C4-2B (cell line): ENCODE results near the gene RGS7.

Experiments
- ZFX ChIP-seq: fragments of 450-650 bp; IDR thresholded peaks from 2 replicates; pipeline ENCODE4 v1.6.1; 2017
- TF ChIP-seq, protein P1 (sequence below): fragments of 450-650 bp; conservative IDR thresholded peaks from 2 replicates; pipeline ENCODE4 v1.5.1; 2017; ENCODE audit warnings: mild to moderate bottlenecking

DNA sequence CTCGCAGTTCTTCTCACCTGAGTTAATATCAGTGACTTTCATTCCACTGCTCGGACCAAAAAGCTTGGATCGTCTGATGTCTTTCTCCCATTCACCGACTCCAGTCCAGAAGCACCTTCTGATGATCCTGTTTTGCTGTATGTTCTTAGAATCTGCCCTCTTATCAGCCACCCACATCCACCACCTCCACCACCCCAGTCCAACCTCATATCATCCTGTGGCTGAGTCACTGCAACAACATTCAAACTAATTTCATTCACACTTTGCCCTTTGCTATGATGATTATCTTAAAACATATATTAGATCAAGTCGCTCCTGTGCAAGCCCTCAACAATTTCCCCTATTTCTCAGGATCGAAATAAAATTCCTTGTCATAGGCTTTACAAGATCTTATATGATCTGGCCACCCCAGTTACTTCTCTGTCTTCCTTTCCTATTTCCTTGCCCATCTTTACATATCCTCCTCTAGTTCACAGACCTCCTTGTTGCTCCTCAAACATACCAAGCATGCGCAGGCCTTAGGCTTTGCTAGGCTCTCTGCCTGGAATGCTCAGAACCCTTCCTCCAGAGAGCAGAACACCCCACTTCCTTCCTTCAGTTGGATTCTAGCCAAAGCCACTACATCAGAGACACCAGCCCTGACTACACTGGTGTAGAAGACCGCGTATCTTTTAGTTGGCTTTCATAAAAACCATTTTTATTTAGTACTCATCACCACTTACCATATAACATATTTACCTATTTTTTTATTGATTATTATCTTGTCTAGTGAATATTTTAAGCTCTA is 409.4 kb downstream of the RGS7 start:
- TF ChIP-seq, protein P1, sequence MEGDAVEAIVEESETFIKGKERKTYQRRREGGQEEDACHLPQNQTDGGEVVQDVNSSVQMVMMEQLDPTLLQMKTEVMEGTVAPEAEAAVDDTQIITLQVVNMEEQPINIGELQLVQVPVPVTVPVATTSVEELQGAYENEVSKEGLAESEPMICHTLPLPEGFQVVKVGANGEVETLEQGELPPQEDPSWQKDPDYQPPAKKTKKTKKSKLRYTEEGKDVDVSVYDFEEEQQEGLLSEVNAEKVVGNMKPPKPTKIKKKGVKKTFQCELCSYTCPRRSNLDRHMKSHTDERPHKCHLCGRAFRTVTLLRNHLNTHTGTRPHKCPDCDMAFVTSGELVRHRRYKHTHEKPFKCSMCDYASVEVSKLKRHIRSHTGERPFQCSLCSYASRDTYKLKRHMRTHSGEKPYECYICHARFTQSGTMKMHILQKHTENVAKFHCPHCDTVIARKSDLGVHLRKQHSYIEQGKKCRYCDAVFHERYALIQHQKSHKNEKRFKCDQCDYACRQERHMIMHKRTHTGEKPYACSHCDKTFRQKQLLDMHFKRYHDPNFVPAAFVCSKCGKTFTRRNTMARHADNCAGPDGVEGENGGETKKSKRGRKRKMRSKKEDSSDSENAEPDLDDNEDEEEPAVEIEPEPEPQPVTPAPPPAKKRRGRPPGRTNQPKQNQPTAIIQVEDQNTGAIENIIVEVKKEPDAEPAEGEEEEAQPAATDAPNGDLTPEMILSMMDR = no peak
- no peak for TF ChIP-seq ZFX
